Activated CD8-positive, alpha-beta memory T cell treated with anti-CD3 and anti-CD28 coated beads, Interleukin-2, amount 50 U/mL, for 1 hour (primary cell): ENCODE measurements around the gene HDGFL3.
"Not testable (repeated sequence)": the region's sequence is repeated elsewhere in the genome, so short reads cannot be mapped to it uniquely, and the experiment has no call there.

Experiments used
- DNase-seq: peaks from one replicate; pipeline ENCODE4 v3.0.0-alpha.2; 2020; ENCODE audit errors: extremely low read depth

Gene HDGFL3

GRCh38 chr15:83102346-83102745, 105.3 kb downstream of the HDGFL3 start:
- DNase-seq = no peak

- DNase-seq = no peak
Measured at GRCh38 chr15:83100097-83100646, 107.5 kb downstream of the HDGFL3 start.

- no peak for DNase-seq
Measured at GRCh38 chr15:83099290-83099689, 108.3 kb downstream of the HDGFL3 start.

GRCh38 chr15:83098079-83098478, 109.5 kb downstream of the HDGFL3 start:
- no peak for DNase-seq

GRCh38 chr15:83094583-83094982, 113.0 kb downstream of the HDGFL3 start:
- DNase-seq = no peak

GRCh38 chr15:83092309-83092976, 115.2 kb downstream of the HDGFL3 start:
- no peak for DNase-seq

GRCh38 chr15:83091965-83092308, 115.7 kb downstream of the HDGFL3 start:
- not testable (repeated sequence) for DNase-seq

- no peak for DNase-seq
Measured at GRCh38 chr15:83090465-83090864, 117.2 kb downstream of the HDGFL3 start.

- no peak for DNase-seq
Measured at GRCh38 chr15:83088876-83089275, 118.7 kb downstream of the HDGFL3 start.

GRCh38 chr15:83087576-83087975, 120.0 kb downstream of the HDGFL3 start:
- no peak for DNase-seq

GRCh38 chr15:83085864-83086552, 121.6 kb downstream of the HDGFL3 start:
- DNase-seq = not testable (repeated sequence)

GRCh38 chr15:83085461-83085860, 122.2 kb downstream of the HDGFL3 start:
- DNase-seq = not testable (repeated sequence)

GRCh38 chr15:83082730-83083386, 124.8 kb downstream of the HDGFL3 start:
- no peak for DNase-seq

- no peak for DNase-seq
Measured at GRCh38 chr15:83081256-83082014, 126.2 kb downstream of the HDGFL3 start.

GRCh38 chr15:83078712-83079111, 128.9 kb downstream of the HDGFL3 start:
- DNase-seq = no peak
